ENCODE results near the gene AGPAT2.

Gene AGPAT2

GRCh38 chr9:136700959-136701667 is 13.9 kb upstream of the AGPAT2 start:
- no peak for DNase-seq

DNA sequence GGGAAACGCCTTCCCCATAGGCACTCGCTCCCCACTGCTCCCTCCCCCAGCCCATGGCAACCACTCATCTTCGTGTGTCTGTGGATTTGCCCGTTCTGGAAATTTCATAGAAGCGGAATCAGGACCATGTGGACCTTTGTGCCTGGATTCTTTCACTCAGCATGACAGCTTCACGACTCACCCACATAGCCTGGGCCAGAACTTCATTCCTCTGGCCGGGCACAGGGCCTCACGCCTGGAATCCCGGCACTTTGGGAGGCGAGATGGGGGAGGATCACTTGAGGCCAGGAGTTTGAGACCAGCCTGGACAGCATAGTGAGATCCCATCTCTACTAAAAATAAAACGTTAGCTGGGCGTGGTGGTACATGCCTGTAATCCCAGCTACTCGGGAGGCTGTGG is 13.0 kb upstream of the AGPAT2 start:
- no peak for DNase-seq

DNA sequence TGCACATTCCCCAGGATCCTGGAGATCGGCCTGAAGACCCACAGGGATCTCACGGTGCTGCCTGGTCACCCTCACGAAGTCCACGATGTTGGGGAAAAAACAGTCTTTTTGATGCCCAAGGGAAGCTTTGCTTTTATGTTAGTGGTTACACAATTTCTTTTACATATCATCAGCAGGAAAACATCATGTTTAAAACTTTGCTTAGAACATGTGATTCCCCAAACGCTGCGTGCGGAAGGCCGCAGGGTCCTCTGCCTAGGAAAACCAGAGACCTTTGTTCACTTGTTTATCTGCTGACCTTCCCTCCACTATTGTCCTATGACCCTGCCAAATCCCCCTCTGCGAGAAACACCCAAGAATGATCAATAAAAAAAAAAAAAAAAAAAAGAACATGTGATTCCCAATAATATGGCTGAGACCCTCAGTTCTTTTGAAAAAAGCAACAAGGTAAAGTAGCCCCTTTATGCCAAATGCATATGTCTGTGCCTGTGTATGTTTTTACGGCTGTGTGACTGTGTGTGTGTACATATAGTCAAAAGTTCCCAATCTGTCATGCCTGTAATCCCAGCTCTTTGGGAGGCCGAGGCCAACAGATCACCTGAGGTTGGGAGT is 11.5 kb upstream of the AGPAT2 start:
- DNase-seq: no peak

GRCh38 chr9:136697821-136698526 is 10.7 kb upstream of the AGPAT2 start:
- DNase-seq: no peak

DNA sequence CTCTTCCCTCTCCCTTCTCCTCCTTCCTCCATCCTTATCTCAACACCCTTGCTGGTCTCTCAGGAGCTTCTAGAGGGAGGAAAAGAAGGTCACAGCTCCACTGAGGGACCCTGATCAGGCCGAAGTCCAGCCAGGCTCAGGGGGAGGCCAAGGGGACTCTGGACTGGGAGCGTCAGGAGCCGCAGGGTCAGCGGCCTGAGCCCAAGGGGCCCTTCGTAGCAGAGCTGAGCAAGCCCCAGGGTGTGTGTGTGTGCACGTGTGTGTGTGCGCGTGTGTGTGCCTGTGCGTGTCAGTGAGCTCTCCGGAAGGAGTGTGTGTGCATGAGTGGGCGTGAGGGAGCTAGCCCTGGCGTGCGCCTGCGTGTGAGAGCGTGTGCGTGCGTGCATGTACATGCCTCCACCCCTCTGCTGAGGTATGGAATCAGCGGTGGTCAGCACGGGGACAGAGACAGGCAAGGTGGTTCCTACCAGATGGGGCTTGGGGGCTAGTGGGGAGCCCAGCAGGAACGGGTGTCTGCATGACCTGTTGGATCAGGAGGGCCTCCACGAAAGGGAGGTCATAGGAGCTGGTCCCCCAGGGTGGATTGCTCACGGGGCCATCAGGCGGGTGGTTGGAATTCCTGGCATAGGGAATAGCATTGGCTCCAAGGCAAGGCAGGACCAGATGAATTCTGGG is 10.0 kb upstream of the AGPAT2 start:
- DNase-seq: no peak

- DNase-seq: no peak
Measured at GRCh38 chr9:136696502-136696901, 9.2 kb upstream of the AGPAT2 start.

DNA sequence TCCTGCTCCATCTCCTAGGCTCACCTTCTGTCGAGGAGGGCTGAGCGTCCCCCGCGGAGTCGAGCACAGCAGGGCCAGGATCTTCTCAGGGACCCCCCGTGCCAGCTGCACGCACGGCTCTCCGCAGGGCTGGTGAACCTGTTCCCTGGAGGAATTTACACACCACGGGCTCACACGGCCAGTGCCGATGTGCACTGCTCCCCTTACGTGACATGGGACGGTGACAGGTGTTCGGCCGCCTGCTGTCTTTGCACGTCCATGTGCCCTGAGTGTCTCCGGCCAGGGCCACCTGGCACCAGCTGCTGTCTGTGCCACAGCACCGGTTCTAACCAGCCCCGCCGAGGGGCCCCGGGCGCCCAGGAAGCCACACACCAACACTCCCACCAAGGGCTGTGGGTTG is 8.7 kb upstream of the AGPAT2 start:
- DNase-seq: peak; percentile 71

DNA sequence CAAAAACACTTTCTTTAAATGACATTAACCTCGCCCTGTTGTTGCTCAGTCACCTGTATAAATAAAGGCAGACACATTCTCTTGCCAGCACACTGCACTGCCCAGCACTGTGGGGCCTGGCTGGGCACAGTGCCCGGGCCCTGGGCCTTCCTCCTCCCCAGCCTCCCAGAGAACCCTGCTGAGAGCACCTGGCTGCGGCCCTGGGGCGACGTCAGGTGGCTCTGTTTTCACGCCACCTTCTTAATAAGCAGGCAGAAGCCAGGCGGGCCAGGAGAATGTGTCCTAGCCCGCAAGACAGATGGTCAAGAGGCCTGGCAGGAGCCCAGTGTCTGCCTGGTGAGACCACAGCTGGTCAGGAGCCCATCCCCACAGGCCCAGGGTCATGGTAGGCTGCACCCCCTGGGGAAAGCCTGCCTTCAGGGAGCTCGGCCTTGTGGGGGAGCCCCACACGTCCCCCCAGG is 8.2 kb upstream of the AGPAT2 start:
- peak; percentile 97 for DNase-seq

DNA sequence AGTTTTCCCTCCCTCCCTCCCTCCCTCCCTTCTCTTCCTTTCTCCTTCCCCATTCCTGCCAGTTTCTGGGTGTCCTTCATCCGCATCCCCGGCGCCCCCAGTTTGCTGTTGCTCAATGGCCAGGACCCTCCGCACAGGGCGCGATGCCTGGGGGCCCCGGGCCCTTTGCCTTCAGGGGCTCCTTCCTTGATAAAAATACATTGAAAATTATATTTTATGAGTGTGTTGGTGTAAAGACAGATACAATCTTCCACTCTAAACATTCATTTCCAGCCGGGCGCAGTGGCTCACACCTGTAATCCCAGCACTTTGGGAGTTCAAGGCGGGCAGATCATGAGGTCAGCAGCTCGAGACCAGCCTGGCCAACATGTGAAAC is 7.6 kb upstream of the AGPAT2 start:
- no peak for DNase-seq

- DNase-seq: peak; percentile 32
Measured at GRCh38 chr9:136694163-136694871, 7.1 kb upstream of the AGPAT2 start.

GRCh38 chr9:136693490-136694162 is 6.4 kb upstream of the AGPAT2 start:
- DNase-seq: no peak

DNA sequence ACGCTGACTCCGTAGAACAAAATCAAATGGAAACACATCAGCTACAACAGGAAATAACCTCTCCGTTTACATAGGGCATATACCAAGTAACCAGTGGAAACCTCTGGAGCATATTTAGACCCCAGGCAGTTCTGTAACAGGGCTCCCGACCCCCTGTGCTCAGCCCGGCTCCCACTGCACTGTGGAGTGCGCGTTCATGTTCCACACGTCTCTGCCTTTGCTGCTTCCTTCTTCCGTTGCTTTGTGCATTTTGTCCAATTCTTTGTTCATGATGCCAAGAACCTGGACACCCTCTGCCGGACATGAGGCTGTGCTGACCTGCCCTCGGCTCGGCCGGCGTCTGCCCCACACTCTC is 5.9 kb upstream of the AGPAT2 start:
- DNase-seq: no peak

GRCh38 chr9:136692185-136693134 is 5.2 kb upstream of the AGPAT2 start:
- DNase-seq: no peak

DNA sequence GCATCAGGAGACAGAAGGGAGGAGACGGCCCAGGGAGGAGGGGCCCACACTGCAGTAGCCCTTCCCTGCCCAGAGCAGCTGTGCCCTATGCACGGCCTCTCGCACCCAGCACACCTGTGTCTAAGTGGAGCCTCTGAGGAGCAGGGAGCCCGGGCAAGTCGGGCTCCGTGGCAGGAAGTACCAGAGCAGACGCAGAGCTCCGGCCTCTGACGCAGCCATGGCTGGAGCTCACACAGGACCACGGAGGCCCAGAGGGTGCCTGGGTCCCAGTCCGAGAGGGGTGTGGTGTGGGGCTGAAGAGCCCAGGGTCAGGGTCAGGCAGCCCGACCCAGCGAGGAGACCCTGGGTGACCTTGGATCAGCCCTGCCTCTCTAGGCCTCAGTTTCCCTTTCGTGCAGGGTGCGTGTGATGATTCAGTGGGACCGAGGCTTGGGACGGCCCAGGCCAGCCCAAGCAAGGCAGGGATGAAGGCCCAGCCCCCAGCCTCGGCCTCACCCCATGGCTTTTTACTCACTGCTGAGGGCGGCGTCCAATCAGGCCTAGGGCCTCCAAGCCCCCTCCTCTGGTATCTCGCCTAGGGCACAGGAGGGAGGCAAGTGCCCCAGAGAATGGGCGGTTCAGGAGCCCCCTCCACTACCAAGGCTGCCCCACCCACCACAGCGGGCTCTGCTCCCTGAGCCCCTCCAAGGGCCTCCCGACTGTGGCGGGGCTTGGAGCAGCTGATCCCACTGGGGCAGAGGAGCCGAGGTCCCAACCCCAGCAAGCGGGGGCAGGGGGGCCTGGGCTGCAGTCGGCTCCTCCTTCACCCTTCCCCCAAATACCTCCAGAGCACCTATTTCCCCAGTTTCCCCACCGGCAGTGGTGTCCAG is 4.3 kb upstream of the AGPAT2 start:
- no peak for DNase-seq

DNA sequence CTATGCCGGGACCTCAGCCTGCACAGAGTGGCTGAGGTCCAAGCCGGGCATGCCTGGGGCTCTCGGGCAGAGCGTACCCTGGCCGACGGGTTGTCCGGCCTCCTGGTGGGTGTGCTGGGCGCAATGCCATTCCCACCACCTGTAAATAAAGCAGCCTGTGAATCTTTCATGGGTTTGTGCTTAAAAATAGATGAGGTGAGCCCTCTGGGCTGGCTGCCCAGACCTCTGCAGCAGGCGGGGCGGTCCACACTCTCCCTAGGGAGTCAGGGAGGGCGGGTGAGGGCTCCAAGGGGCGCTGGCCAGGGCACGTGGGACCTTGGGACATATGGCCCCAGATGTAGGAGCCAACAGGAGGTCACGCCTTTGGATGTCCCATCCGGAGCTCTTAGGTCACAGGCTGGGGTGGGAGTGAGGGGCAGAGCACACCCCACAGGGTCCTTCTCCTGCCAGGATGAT is 3.6 kb upstream of the AGPAT2 start:
- DNase-seq: no peak

DNA sequence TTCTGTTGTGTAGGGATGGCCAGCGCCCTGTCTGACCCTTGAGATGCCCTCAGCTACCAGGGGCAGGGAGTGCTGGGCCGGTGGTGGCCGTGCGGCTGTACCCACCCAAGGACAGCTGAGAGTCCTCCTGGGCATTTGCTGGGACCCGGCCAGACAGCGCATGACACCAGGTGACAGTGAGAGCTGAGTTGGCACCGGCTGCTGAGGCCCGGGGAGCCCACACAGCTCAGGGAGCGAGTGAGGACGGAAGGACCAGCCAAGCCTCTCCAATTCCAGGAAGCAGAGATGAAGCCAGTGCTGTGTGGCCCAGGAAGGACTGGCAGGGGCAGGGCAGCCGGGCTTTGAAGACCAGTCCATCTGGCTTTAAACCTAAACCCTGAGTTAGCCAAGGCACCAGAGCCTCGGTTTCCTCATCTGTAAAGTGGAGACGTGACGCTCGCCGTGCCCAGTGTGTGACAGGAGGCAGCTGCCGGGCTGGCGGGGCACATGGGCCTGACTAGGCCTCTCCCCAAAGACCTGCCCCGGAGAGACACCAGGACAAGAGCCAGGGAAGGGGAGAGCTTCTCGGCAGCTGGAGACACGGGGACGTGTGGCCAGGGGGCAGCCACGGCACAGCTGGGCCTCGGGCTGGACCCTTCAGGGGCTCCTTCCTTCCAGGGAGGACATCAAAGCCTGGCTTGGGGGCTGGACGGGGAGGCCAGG is 3.0 kb upstream of the AGPAT2 start:
- no peak for DNase-seq

DNA sequence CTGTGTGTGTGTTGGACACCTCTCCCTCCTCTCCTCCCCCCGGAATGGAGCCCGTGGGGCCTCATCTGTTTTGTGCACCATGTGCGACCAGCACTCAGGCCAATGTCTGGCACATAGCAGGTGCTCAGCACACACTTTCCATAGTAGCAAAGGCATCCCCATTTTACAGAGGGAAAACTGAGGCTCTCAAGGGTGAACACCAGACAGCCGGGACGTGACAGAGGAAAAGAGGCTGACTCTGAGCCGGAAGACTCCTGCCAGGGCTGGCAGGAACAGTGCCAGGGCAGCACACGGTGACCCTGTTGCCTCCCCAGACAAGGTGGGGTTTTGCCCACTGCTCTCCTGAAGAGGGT is 1.8 kb upstream of the AGPAT2 start:
- no peak for DNase-seq

GRCh38 chr9:136688274-136689107 is 1.2 kb upstream of the AGPAT2 start:
- DNase-seq: no peak
